IMR-90 (cell line): ENCODE measurements around the gene IL4. TPM values are rescaled to one million over a fixed set of nuclear protein-coding genes. Genes with fewer than 3 reads are reported as not detected.

ENCODE experiments used
- ATAC-seq: fragments of 200-7000 bp; cut with Tn5 transposase; 2 replicates; pipeline ENCODE4 v1.9.1; 2020; ENCODE audit warnings: low read depth, mild to moderate bottlenecking, moderate library complexity
- BruUV-seq: library from RNA; stranded (reverse); fragments of 400-500 nt; replicated peaks from 2 replicates; lab custom pipeline; 2021; lab: Mats Ljungman, UMichigan
- CTCF ChIA-PET: fragments of 300-600 bp; formaldehyde crosslinking; extraction: SDS; loops from one replicate; lab custom pipeline; 2021; ENCODE audit warnings: antibody characterized with exemption; lab: Yijun Ruan, JAX
- POLR2A ChIA-PET: fragments of 300-600 bp; sonication (Branson Sonifier 250); formaldehyde crosslinking; loops from one replicate; lab custom pipeline; 2022; ENCODE audit warnings: antibody characterized with exemption; ENCODE audit not compliant: unreplicated experiment; lab: Charles Lee
- DNase-seq: peaks from one replicate; pipeline ENCODE4 v3.0.0; 2013
- H2AFZ ChIP-seq: replicated peaks from 2 replicates; pipeline ENCODE3; 2013; ENCODE audit warnings: low read length, mild to moderate bottlenecking; ENCODE audit not compliant: poor library complexity
- H2AK5ac ChIP-seq: 2 replicates; pipeline ENCODE4 v1.6.1; 2013; ENCODE audit warnings: low read depth, low read length, inconsistent platforms
- H2AK9ac ChIP-seq: replicated peaks from 2 replicates; pipeline ENCODE3; 2013; ENCODE audit warnings: mild to moderate bottlenecking, low read depth, low read length, moderate library complexity; ENCODE audit not compliant: poor library complexity
- H2BK120ac ChIP-seq: 2 replicates; pipeline ENCODE4 v1.6.1; 2013; ENCODE audit warnings: low read depth, low read length, inconsistent platforms
- H2BK15ac ChIP-seq: 3 replicates; pipeline ENCODE4 v1.6.1; 2013; ENCODE audit warnings: low read depth, low read length, inconsistent platforms
- H2BK20ac ChIP-seq: 2 replicates; pipeline ENCODE4 v1.6.1; 2013; ENCODE audit warnings: low read depth, mild to moderate bottlenecking, inconsistent platforms, low read length, moderate library complexity
- H2BK5ac ChIP-seq: 2 replicates; pipeline ENCODE4 v1.6.1; 2013; ENCODE audit warnings: mild to moderate bottlenecking, low read depth, low read length, inconsistent platforms; ENCODE audit not compliant: poor library complexity, severe bottlenecking
- H3K14ac ChIP-seq: replicated peaks from 2 replicates; pipeline ENCODE4 v1.6.1; 2013; ENCODE audit warnings: low read depth, low read length, inconsistent platforms
- H3K18ac ChIP-seq: 2 replicates; pipeline ENCODE4 v1.6.1; 2013; ENCODE audit warnings: low read depth, low read length, control low read depth
- H3K23ac ChIP-seq: 2 replicates; pipeline ENCODE4 v1.6.1; 2013; ENCODE audit warnings: low read depth, low read length, inconsistent platforms
- H3K27ac ChIP-seq: 2 replicates; pipeline ENCODE4 v1.5.1; 2013; ENCODE audit warnings: mild to moderate bottlenecking, control low read depth, low read length; ENCODE audit not compliant: insufficient read depth
- H3K27me3 ChIP-seq: 2 replicates; pipeline ENCODE4 v1.6.1; 2013; ENCODE audit warnings: low read length; ENCODE audit not compliant: control insufficient read depth, insufficient read depth
- H3K36me3 ChIP-seq: 2 replicates; pipeline ENCODE4 v1.6.1; 2013; ENCODE audit warnings: low read length, mixed read lengths; ENCODE audit not compliant: control insufficient read depth, insufficient read depth
- H3K4ac ChIP-seq: 2 replicates; pipeline ENCODE4 v1.6.1; 2013; ENCODE audit warnings: low read depth, low read length, inconsistent platforms
- H3K4me1 ChIP-seq: 2 replicates; pipeline ENCODE4 v1.6.1; 2013; ENCODE audit warnings: low read length, mixed read lengths; ENCODE audit not compliant: control insufficient read depth, insufficient read depth
- H3K4me2 ChIP-seq: 2 replicates; pipeline ENCODE4 v1.6.1; 2013; ENCODE audit warnings: low read depth, mild to moderate bottlenecking, control low read depth, low read length, moderate library complexity
- H3K4me3 ChIP-seq: 2 replicates; pipeline ENCODE4 v1.5.1; 2013; ENCODE audit warnings: low read depth, mild to moderate bottlenecking, control low read depth, low read length, moderate library complexity; ENCODE audit not compliant: insufficient read depth
- H3K56ac ChIP-seq: 2 replicates; pipeline ENCODE4 v1.6.1; 2013; ENCODE audit warnings: low read length, inconsistent platforms; ENCODE audit not compliant: insufficient read depth; ENCODE audit errors: extremely low read depth
- H3K79me1 ChIP-seq, 2 experiments: 2 replicates each; pipeline ENCODE4 v1.6.1; 2013; ENCODE audit warnings: low read length in 2 of 2, inconsistent platforms in 1 of 2, low read depth in 1 of 2
- H3K9ac ChIP-seq: 2 replicates; pipeline ENCODE4 v1.6.1; 2013; ENCODE audit warnings: low read depth, low read length, control low read depth
- H3K9me1 ChIP-seq: 2 replicates; pipeline ENCODE4 v1.6.1; 2013; ENCODE audit warnings: low read length, inconsistent platforms; ENCODE audit not compliant: insufficient read depth
- H3K9me3 ChIP-seq: 2 replicates; pipeline ENCODE4 v1.6.1; 2013; ENCODE audit warnings: low read length; ENCODE audit not compliant: control insufficient read depth, insufficient read depth
- H4K20me1 ChIP-seq: 2 replicates; pipeline ENCODE4 v1.6.1; 2013; ENCODE audit warnings: low read length, inconsistent platforms; ENCODE audit not compliant: insufficient read depth
- H4K5ac ChIP-seq: 2 replicates; pipeline ENCODE4 v1.6.1; 2013; ENCODE audit warnings: mild to moderate bottlenecking, low read depth, low read length, control low read depth
- H4K8ac ChIP-seq, 2 experiments: 2 replicates each; pipeline ENCODE4 v1.6.1; 2013; ENCODE audit warnings: low read depth in 2 of 2, low read length in 2 of 2, control low read depth in 1 of 2, inconsistent platforms in 1 of 2
- H4K91ac ChIP-seq: 2 replicates; pipeline ENCODE4 v1.6.1; 2013; ENCODE audit warnings: low read depth, low read length, inconsistent platforms; ENCODE audit not compliant: insufficient read depth
- CTCF ChIP-seq: conservative IDR thresholded peaks from 2 replicates; pipeline ENCODE4 v1.5.1; 2012; ENCODE audit warnings: mild to moderate bottlenecking, low read depth, low read length, improper control_type of control experiment
- MAFK ChIP-seq: IDR thresholded peaks from 2 replicates; pipeline ENCODE4 v1.6.1; 2012; ENCODE audit warnings: low read depth, low read length, improper control_type of control experiment
- RFX5 ChIP-seq: IDR thresholded peaks from 2 replicates; pipeline ENCODE4 v1.8.0; 2012; ENCODE audit warnings: low read depth, mild to moderate bottlenecking, low read length, moderate library complexity
- WGBS, 2 experiments: methylation state at CpG; one replicate each; pipeline versions ENCODE4 v1.1.5 to v1.1.7; 2013; ENCODE audit warnings: missing lambda C conversion rate in 2 of 2; ENCODE audit not compliant: insufficient read length in 1 of 2; ENCODE audit errors: extremely low coverage in 2 of 2; 5-methylcytosine and 5-hydroxymethylcytosine counted together
- dilution Hi-C: fragments of 300-500 bp; cut with HindIII; formaldehyde crosslinking; loops from one replicate; pipeline ENCODE4 v1.14.3; 2018; ENCODE audit warnings: low sequenced_read_pairs; ENCODE audit not compliant: unreplicated experiment
- in situ Hi-C: fragments of 300-500 bp; cut with MboI; formaldehyde crosslinking; loops from 3 replicates; pipeline ENCODE4 v1.14.3; 2019; ENCODE audit warnings: low sequenced_read_pairs, inconsistent platforms, mixed read lengths
- intact Hi-C: fragments of 100-400 bp; cut with micrococcal nuclease; formaldehyde crosslinking; loops from 2 replicates; pipeline ENCODE4 v1.10.0; 2022
- polyA plus RNA-seq, 3 experiments: library from polyadenylated mRNA; depleted of rRNA; stranded (reverse); fragments of >200 nt; gene quantifications; 2 replicates each; pipeline ENCODE4 v1.2.3, GENCODE V29; 2012; ENCODE audit warnings: low replicate concordance in 1 of 3
- total RNA-seq: library from RNA; depleted of rRNA; stranded (reverse); fragments of >200 nt; gene quantifications from 2 replicates; pipeline ENCODE4 v1.2.3, GENCODE V29; 2012

IL4 gene
- total and polyA plus RNA-seq, 2 of the 4 experiments (the other 2 are of a cell fraction), result not detected

- TF ChIP-seq RFX5, result no peak
Measured at GRCh38 chr5:132714456-132715307, 40.9 kb downstream of the IL4 start (continued).

GRCh38 chr5:132718544-132719312 is 44.9 kb downstream of the IL4 start:
- no peak overlapping the region for H2BK20ac ChIP-seq
- no peak overlapping the region for H3K4me2 ChIP-seq
- H3K27ac ChIP-seq, result no peak overlapping the region
- H3K14ac ChIP-seq, result no peak overlapping the region
- intact Hi-C loops (loop anchor here (5.0 kb wide), 1 partner anchor 81 kb away; no protein-coding TSS in a partner anchor), in situ Hi-C loops (loop anchor here (10.0 kb wide), 2 partner anchors 194 to 334 kb away; no protein-coding TSS in a partner anchor), dilution Hi-C loops (no loop called here)
- peaks cover 3% of the 10 kb centered on the region for H3K36me3 ChIP-seq
- no peak overlapping the region for H4K91ac ChIP-seq
- no peak overlapping the region for H2AK5ac ChIP-seq
- H3K18ac ChIP-seq, result no peak overlapping the region
- WGBS, 2 experiments, result 100% methylated on average over 1 of the region's 5 CpGs; no CpG with 5 or more reads in 1 of the 2 experiments
- TF ChIP-seq MAFK (0 out of 2 replicates have a peak, but pooled peaks have one; percentile 6), CTCF (no peak)
- BruUV-seq, result no TSS peak
- no peak overlapping the region for H3K56ac ChIP-seq
- H3K4me3 ChIP-seq, result no peak overlapping the region
- H2BK15ac ChIP-seq, result no peak overlapping the region
- no peaks in the 10 kb centered on the region for H3K79me1 ChIP-seq
- ChIA-PET CTCF (no interaction called here), POLR2A (no interaction called here)
- no peak overlapping the region for H4K8ac ChIP-seq
- ATAC-seq (no peak), DNase-seq (no peak)
- no peaks in the 10 kb centered on the region for H4K20me1 ChIP-seq
- H3K23ac ChIP-seq, result no peak overlapping the region
- H2BK120ac ChIP-seq, result no peak overlapping the region
- H3K4me1 ChIP-seq, result no peaks in the 10 kb centered on the region
- H3K27me3 ChIP-seq, result no peaks in the 10 kb centered on the region
- H3K9me3 ChIP-seq, result no peaks in the 10 kb centered on the region
- no peak overlapping the region for H2AFZ ChIP-seq
- H3K9me1 ChIP-seq, result no peaks in the 10 kb centered on the region
- no peak overlapping the region for H4K5ac ChIP-seq
- no peak overlapping the region for H2AK9ac ChIP-seq
- H3K9ac ChIP-seq, result no peak overlapping the region
- no peak overlapping the region for H2BK5ac ChIP-seq
- no peak overlapping the region for H3K4ac ChIP-seq
